Upper lobe of left lung (tissue), 6 donors: ENCODE measurements around the gene PALM3. TPM values are rescaled to one million over a fixed set of nuclear protein-coding genes. Genes with fewer than 3 reads are reported as not detected.
A peak's percentile ranks its signal among the peaks of the same experiment; 100 is the strongest.

Experiments used
- ATAC-seq, 2 donors: fragments of 200-7000 bp; cut with Tn5 transposase; one replicate each; pipeline ENCODE4 v1.9.1; 2022; ENCODE audit warnings: mild to moderate bottlenecking in 2 of 2, moderate library complexity in 2 of 2; ENCODE audit not compliant: low FRiP score in 2 of 2
- DNase-seq, 2 donors: peaks; one replicate each; pipeline ENCODE4 v3.0.0-alpha.2; 2019 to 2020
- H3K27ac ChIP-seq, 4 donors: fragments of 200-600 bp; sonication (generic); one replicate each; pipeline ENCODE4 v1.5.1; 2016 to 2019
- H3K27me3 ChIP-seq, 4 donors: fragments of 200-600 bp; sonication (generic); one replicate each; pipeline ENCODE4 v1.5.1; 2017 to 2019
- H3K36me3 ChIP-seq, 4 donors: fragments of 200-600 bp; sonication (generic); one replicate each; pipeline ENCODE4 v1.5.1; 2016 to 2019
- H3K4me1 ChIP-seq, 4 donors: fragments of 200-600 bp; sonication (generic); one replicate each; pipeline ENCODE4 v1.5.1; 2018 to 2019
- H3K4me3 ChIP-seq, 4 donors: fragments of 200-600 bp; sonication (generic); one replicate each; pipeline ENCODE4 v1.5.1; 2017 to 2019; ENCODE audit warnings: mild to moderate bottlenecking in 2 of 4, moderate library complexity in 1 of 4
- H3K9me3 ChIP-seq, 4 donors: fragments of 200-600 bp; sonication (generic); one replicate each; pipeline ENCODE4 v1.5.1; 2018 to 2019
- CTCF ChIP-seq, 6 experiments: fragments of 450-650 bp in 4 of 6; fragments of 200-600 bp in 2 of 6; sonication (generic) in 2 of 6; IDR thresholded peaks; one replicate each; pipeline ENCODE4 v1.5.1; 2016 to 2019; ENCODE audit warnings: antibody characterized with exemption in 6 of 6
- EP300 ChIP-seq, 4 donors: sonication (generic); formaldehyde crosslinking; IDR thresholded peaks; one replicate each; pipeline ENCODE4 v1.5.1; 2017; ENCODE audit warnings: antibody characterized with exemption in 4 of 4, control low read depth in 2 of 4
- POLR2A ChIP-seq, 4 donors: fragments of 450-650 bp; IDR thresholded peaks; one replicate each; pipeline ENCODE4 v1.5.1; 2016 to 2017; ENCODE audit warnings: antibody characterized with exemption in 4 of 4, mild to moderate bottlenecking in 2 of 4
- POLR2AphosphoS5 ChIP-seq, 2 donors: sonication (generic); formaldehyde crosslinking; IDR thresholded peaks; one replicate each; pipeline ENCODE4 v1.5.1; 2017; ENCODE audit warnings: antibody characterized with exemption in 2 of 2
- WGBS, 2 donors: methylation state at CpG; one replicate each; pipeline ENCODE4 v1.1.5; 2017 to 2018; 5-methylcytosine and 5-hydroxymethylcytosine counted together
- total RNA-seq, 6 donors: library from RNA; depleted of rRNA in 4 of 6; stranded (reverse); fragments of >200 nt in 4 of 6; gene quantifications; one replicate each; pipeline versions ENCODE4 v1.1.0 to v1.2.1, GENCODE V29; 2016 to 2021
- donor health status: DM: no; HTN: no; CAD: no; lungs with moderate emphysema.
- donor health status: DM: no; HTN: yes; CAD: no; lungs with severe emphysema.

Gene PALM3
- total RNA-seq, 6 donors from 2014 or later, result 0.15 to 123 (median 11.0) TPM

- H3K36me3 ChIP-seq, result peaks cover 0 to 18% (median 12%) of the 10 kb centered on the region in 4 donors
- DNase-seq, result peak in 1 of 2 donors; percentile 74
- H3K27me3 ChIP-seq, result no peaks in the 10 kb centered on the region
- peaks cover 3 to 24% (median 17%) of the 10 kb centered on the region in 4 donors for H3K4me1 ChIP-seq
- H3K9me3 ChIP-seq, result peaks cover 0 to 8% (median 2%) of the 10 kb centered on the region in 4 donors
- WGBS, 2 donors, result 90 to 93% methylated on average over 30 of the region's 30 CpGs
- peak overlapping the region in 3 of 4 donors; percentile 77 to 99 (median 95) for H3K4me3 ChIP-seq
- TF ChIP-seq CTCF (IDR thresholded peaks at IDR 0.05) (no peak), POLR2A (IDR thresholded peaks at IDR 0.05) (no peak), POLR2AphosphoS5 (IDR thresholded peaks at IDR 0.05) (no peak), EP300 (IDR thresholded peaks at IDR 0.05) (no peak)
- H3K27ac ChIP-seq, result peak overlapping the region in 1 of 4 donors; percentile 92
- ATAC-seq, result no peak
Measured at GRCh38 chr19:14088634-14089411, 26.9 kb upstream of the PALM3 start.

GRCh38 chr19:14086098-14086497 lies 24.2 kb upstream of the PALM3 start:
- no peaks in the 10 kb centered on the region for H3K27me3 ChIP-seq
- no peaks in the 10 kb centered on the region for H3K9me3 ChIP-seq
- H3K4me3 ChIP-seq, result no peak overlapping the region
- no peak overlapping the region for H3K27ac ChIP-seq
- no peak for DNase-seq
- TF ChIP-seq POLR2A (IDR thresholded peaks at IDR 0.05), result no peak
- no peak for TF ChIP-seq POLR2AphosphoS5 (IDR thresholded peaks at IDR 0.05)
- no peak for TF ChIP-seq CTCF (IDR thresholded peaks at IDR 0.05)
- TF ChIP-seq EP300 (IDR thresholded peaks at IDR 0.05), result no peak
- peaks cover 0 to 18% (median 12%) of the 10 kb centered on the region in 4 donors for H3K36me3 ChIP-seq
- ATAC-seq, result no peak
- peaks cover 12 to 23% (median 20%) of the 10 kb centered on the region in 4 donors for H3K4me1 ChIP-seq
- WGBS, 2 donors, result 89 to 93% methylated on average over 5 of the region's 5 CpGs

GRCh38 chr19:14085309-14085995 lies 23.6 kb upstream of the PALM3 start, which contains the start of gene C19orf67:
C19orf67 (minus strand) TSS chr19:14085783; CDS start chr19:14085627, 156 bp downstream.
- peaks cover 13 to 27% (median 23%) of the 10 kb centered on the region in 4 donors for H3K4me1 ChIP-seq
- H3K36me3 ChIP-seq, result peaks cover 0 to 18% (median 12%) of the 10 kb centered on the region in 4 donors
- DNase-seq (peak in 1 of 2 donors; percentile 87), ATAC-seq (no peak)
- TF ChIP-seq EP300 (IDR thresholded peaks at IDR 0.05), result no peak
- no peak for TF ChIP-seq POLR2AphosphoS5 (IDR thresholded peaks at IDR 0.05)
- TF ChIP-seq CTCF (IDR thresholded peaks at IDR 0.05), result no peak
- TF ChIP-seq POLR2A (IDR thresholded peaks at IDR 0.05), result no peak
- H3K27ac ChIP-seq, result no peak within 1 kb of the TSS
- H3K27me3 ChIP-seq, result no peaks in the 10 kb centered on the region
- 77 to 83% methylated on average over 4 to 54 of the region's 54 CpGs for WGBS, 2 donors
- no peak within 1 kb of the TSS for H3K4me3 ChIP-seq
- H3K9me3 ChIP-seq, result no peaks in the 10 kb centered on the region

GRCh38 chr19:14082675-14082960 lies 20.7 kb upstream of the PALM3 start:
- no peak for DNase-seq
- Histone ChIP-seq H3K9me3 (no peaks in the 10 kb centered on the region), H3K27ac (peak overlapping the region in 2 of 4 donors; percentile 88 to 93), H3K36me3 (peaks cover 0 to 5% (median 0%) of the 10 kb centered on the region in 4 donors), H3K27me3 (no peaks in the 10 kb centered on the region), H3K4me3 (no peak overlapping the region), H3K4me1 (peaks cover 15 to 29% (median 19%) of the 10 kb centered on the region in 4 donors)
- ATAC-seq, result no peak
- TF ChIP-seq POLR2A (IDR thresholded peaks at IDR 0.05) (no peak), EP300 (IDR thresholded peaks at IDR 0.05) (no peak), POLR2AphosphoS5 (IDR thresholded peaks at IDR 0.05) (no peak), CTCF (IDR thresholded peaks at IDR 0.05) (no peak)
- 0% methylated on average over 1 of the region's 1 CpG for WGBS, 2 donors
